Dermis blood vessel endothelial cell (primary cell): ENCODE measurements around the gene PELI2. TPM values are rescaled to one million over a fixed set of nuclear protein-coding genes. Genes with fewer than 3 reads are reported as not detected.
A peak's percentile ranks its signal among the peaks of the same experiment; 100 is the strongest.
"Not testable (repeated sequence)": the region's sequence is repeated elsewhere in the genome, so short reads cannot be mapped to it uniquely, and the experiment has no call there.

Experiments
- DNase-seq: peaks from one replicate; pipeline ENCODE4 v3.0.0; 2010
- total RNA-seq: library from RNA; depleted of rRNA; stranded (reverse); fragments of >200 nt; gene quantifications from 2 replicates; pipeline ENCODE4 v1.2.3, GENCODE V29; 2014

PELI2 gene
- total RNA-seq, 1 donor from 2014 or later: 12.4 TPM

- no peak for DNase-seq
Observed at GRCh38 chr14:56144176-56144575, 26.0 kb downstream of the PELI2 start.

GRCh38 chr14:56145181-56145769 is 27.1 kb downstream of the PELI2 start:
- DNase-seq: no peak

- peak; percentile 59 for DNase-seq
Observed at GRCh38 chr14:56145965-56146364, 27.8 kb downstream of the PELI2 start.

GRCh38 chr14:56147449-56147848 is 29.2 kb downstream of the PELI2 start:
- DNase-seq: no peak

GRCh38 chr14:56147986-56148901 is 30.0 kb downstream of the PELI2 start:
- no peak for DNase-seq

GRCh38 chr14:56149151-56149550 is 30.9 kb downstream of the PELI2 start:
- no peak for DNase-seq

- DNase-seq: no peak
Observed at GRCh38 chr14:56149995-56150394, 31.8 kb downstream of the PELI2 start.

- no peak for DNase-seq
Observed at GRCh38 chr14:56150645-56151345, 32.6 kb downstream of the PELI2 start.

GRCh38 chr14:56152221-56152620 is 34.0 kb downstream of the PELI2 start:
- no peak for DNase-seq

- no peak for DNase-seq
Observed at GRCh38 chr14:56153267-56153666, 35.1 kb downstream of the PELI2 start.

- peak; percentile 44 for DNase-seq
Observed at GRCh38 chr14:56154321-56154720, 36.1 kb downstream of the PELI2 start.

GRCh38 chr14:56156096-56156495 is 37.9 kb downstream of the PELI2 start:
- no peak for DNase-seq

- no peak for DNase-seq
Observed at GRCh38 chr14:56159066-56159465, 40.9 kb downstream of the PELI2 start.

GRCh38 chr14:56160088-56160487 is 41.9 kb downstream of the PELI2 start:
- no peak for DNase-seq

- DNase-seq: no peak
Observed at GRCh38 chr14:56161658-56162057, 43.4 kb downstream of the PELI2 start.

- DNase-seq: no peak
Observed at GRCh38 chr14:56162476-56162875, 44.3 kb downstream of the PELI2 start.

GRCh38 chr14:56166579-56166978 is 48.4 kb downstream of the PELI2 start:
- not testable (repeated sequence) for DNase-seq

GRCh38 chr14:56168007-56168616 is 49.9 kb downstream of the PELI2 start:
- no peak for DNase-seq

GRCh38 chr14:56170028-56170427 is 51.8 kb downstream of the PELI2 start:
- no peak for DNase-seq

- no peak for DNase-seq
Observed at GRCh38 chr14:56170877-56171422, 52.7 kb downstream of the PELI2 start.

- DNase-seq: no peak
Observed at GRCh38 chr14:56172074-56172473, 53.9 kb downstream of the PELI2 start.

GRCh38 chr14:56172571-56172971 is 54.4 kb downstream of the PELI2 start:
- peak; percentile 78 for DNase-seq
